ENCODE data around the gene KCNG2. TPM values are rescaled to one million over a fixed set of nuclear protein-coding genes. Genes with fewer than 3 reads are reported as not detected.

Gene KCNG2
- total RNA-seq, 1 donor from 2014 or later, result not detected

GRCh38 chr18:79873449-79874110 lies 75.8 kb downstream of the KCNG2 start:
- Histone ChIP-seq H3K36me3 (no peaks in the 10 kb centered on the region), H3K27ac (no peak overlapping the region), H3F3A (ENCODE audit: low read depth) (peaks cover 3% of the 10 kb centered on the region), H3K79me2 (ENCODE audit: low read depth) (no peaks in the 10 kb centered on the region), H3K4me2 (no peak overlapping the region), H3K4me3 (no peak overlapping the region), H4K20me1 (ENCODE audit: low read depth) (no peaks in the 10 kb centered on the region), H3K27me3 (no peaks in the 10 kb centered on the region), H3K9me3 (ENCODE audit: low read depth) (no peaks in the 10 kb centered on the region), H3K9ac (no peak overlapping the region), H3K4me1 (peaks cover 14% of the 10 kb centered on the region), H2AFZ (replicated peaks) (no peak overlapping the region)
- peaks cover 12% of the 10 kb centered on the region for H3K4me1 Mint-ChIP-seq
- peaks cover 1% of the 10 kb centered on the region for H3K36me3 Mint-ChIP-seq
- H3K27me3 Mint-ChIP-seq (ENCODE audit: insufficient read depth, low read depth), result peaks cover 14% of the 10 kb centered on the region
- DNase-seq (ENCODE audit: low spot score), result no peak
- no peaks in the 10 kb centered on the region for H3K9me3 Mint-ChIP-seq
- no peak overlapping the region for H3K4me3 Mint-ChIP-seq
- no peak for TF ChIP-seq EZH2 (IDR thresholded peaks at IDR 0.05)
- no peak for TF ChIP-seq EZH2phosphoT487 (IDR thresholded peaks at IDR 0.05)
- TF ChIP-seq, protein P1, sequence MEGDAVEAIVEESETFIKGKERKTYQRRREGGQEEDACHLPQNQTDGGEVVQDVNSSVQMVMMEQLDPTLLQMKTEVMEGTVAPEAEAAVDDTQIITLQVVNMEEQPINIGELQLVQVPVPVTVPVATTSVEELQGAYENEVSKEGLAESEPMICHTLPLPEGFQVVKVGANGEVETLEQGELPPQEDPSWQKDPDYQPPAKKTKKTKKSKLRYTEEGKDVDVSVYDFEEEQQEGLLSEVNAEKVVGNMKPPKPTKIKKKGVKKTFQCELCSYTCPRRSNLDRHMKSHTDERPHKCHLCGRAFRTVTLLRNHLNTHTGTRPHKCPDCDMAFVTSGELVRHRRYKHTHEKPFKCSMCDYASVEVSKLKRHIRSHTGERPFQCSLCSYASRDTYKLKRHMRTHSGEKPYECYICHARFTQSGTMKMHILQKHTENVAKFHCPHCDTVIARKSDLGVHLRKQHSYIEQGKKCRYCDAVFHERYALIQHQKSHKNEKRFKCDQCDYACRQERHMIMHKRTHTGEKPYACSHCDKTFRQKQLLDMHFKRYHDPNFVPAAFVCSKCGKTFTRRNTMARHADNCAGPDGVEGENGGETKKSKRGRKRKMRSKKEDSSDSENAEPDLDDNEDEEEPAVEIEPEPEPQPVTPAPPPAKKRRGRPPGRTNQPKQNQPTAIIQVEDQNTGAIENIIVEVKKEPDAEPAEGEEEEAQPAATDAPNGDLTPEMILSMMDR (IDR thresholded peaks at IDR 0.05), result no peak
- H3K27ac Mint-ChIP-seq, result no peak overlapping the region

DNA sequence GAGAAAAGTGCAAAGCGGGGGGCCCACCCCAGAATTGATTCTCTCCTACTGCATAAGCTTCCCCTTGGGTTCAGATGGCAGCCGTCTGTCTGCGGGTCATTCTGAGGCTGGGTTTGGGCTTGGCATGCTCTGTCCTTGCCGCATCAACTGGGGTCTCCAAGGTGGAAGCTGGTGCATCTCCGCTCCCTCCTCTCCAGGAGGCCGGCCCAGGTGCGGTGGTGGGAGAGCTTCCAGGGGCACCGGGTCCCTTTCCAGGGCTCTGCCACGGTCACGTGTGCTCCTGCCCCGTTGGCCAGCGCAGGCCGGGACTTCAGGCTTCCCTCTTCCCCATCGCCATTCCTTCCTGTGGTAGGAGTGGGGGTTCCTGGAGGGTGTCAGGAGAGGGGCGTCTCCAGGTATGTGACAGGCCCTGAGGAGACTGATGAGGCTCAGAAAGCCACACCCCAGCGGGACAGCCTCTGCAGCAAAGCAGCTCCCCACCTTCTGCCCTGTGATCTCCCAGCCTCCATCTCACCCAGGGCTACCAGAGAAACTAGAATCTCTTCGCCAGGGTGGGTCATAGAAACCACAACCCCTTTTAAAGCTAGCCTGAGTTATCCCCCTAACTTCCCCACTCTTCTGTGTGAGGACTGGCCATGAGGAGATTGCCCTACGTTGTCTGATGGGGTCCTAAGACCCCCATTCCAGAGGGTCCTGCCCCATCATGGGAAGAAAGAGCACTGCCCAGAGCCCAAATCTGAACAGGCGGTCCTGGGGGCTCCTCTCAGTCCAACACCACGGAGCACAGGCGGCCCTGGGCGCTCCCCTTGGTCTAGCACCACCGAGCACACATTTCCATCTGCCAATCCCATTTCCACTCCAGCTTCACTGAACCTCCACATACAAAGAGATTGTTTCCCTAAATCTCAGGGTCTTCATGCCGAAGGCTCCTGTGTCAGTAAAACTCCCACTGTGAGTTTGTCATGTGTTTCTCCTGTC lies 77.1 kb downstream of the KCNG2 start:
- Mint-ChIP-seq H3K36me3 (peaks cover 2% of the 10 kb centered on the region), H3K4me3 (no peak overlapping the region), H3K9me3 (no peaks in the 10 kb centered on the region), H3K4me1 (peaks cover 12% of the 10 kb centered on the region), H3K27me3 (ENCODE audit: insufficient read depth, low read depth) (peaks cover 14% of the 10 kb centered on the region), H3K27ac (no peak overlapping the region)
- Histone ChIP-seq H3K4me3 (no peak overlapping the region), H3K4me2 (no peak overlapping the region), H3K27me3 (no peaks in the 10 kb centered on the region), H3K4me1 (peaks cover 14% of the 10 kb centered on the region), H2AFZ (replicated peaks) (no peak overlapping the region), H3K9me3 (ENCODE audit: low read depth) (no peaks in the 10 kb centered on the region), H3K9ac (no peak overlapping the region), H3K27ac (no peak overlapping the region), H3F3A (ENCODE audit: low read depth) (peaks cover 3% of the 10 kb centered on the region), H3K36me3 (no peaks in the 10 kb centered on the region), H3K79me2 (ENCODE audit: low read depth) (no peaks in the 10 kb centered on the region), H4K20me1 (ENCODE audit: low read depth) (no peaks in the 10 kb centered on the region)
- no peak for DNase-seq (ENCODE audit: low spot score)
- TF ChIP-seq EZH2phosphoT487 (IDR thresholded peaks at IDR 0.05) (no peak), EZH2 (IDR thresholded peaks at IDR 0.05) (no peak)
- TF ChIP-seq, protein P1 (IDR thresholded peaks at IDR 0.05), result no peak

DNA sequence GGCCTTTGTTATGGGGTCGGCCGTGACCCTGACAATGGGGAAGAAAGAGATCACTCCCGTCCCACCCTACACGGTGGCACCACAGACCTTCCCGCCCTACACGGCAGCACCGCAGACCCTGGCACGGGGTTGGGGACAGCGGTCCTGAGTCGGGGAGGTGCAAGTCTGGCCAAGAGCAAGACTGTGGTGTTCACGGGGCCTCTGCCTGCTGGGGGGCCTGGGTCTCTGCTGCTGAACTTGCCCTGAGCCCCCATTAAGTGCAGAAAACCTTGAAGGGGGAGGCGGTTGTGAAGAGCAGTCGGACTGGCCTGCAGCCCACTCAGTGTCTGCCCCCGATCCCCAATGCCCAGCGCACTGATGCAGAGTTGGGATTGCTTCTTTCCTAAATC lies 77.8 kb downstream of the KCNG2 start:
- peaks cover 3% of the 10 kb centered on the region for H3F3A ChIP-seq (ENCODE audit: low read depth)
- H3K27me3 Mint-ChIP-seq (ENCODE audit: insufficient read depth, low read depth), result peaks cover 14% of the 10 kb centered on the region
- H3K27me3 ChIP-seq, result no peaks in the 10 kb centered on the region
- peaks cover 2% of the 10 kb centered on the region for H3K36me3 Mint-ChIP-seq
- DNase-seq (ENCODE audit: low spot score), result no peak
- no peaks in the 10 kb centered on the region for H3K9me3 Mint-ChIP-seq
- H3K9ac ChIP-seq, result no peak overlapping the region
- no peaks in the 10 kb centered on the region for H4K20me1 ChIP-seq (ENCODE audit: low read depth)
- H3K4me1 ChIP-seq, result peaks cover 14% of the 10 kb centered on the region
- no peak overlapping the region for H3K4me3 Mint-ChIP-seq
- H2AFZ ChIP-seq (replicated peaks), result no peak overlapping the region
- no peaks in the 10 kb centered on the region for H3K79me2 ChIP-seq (ENCODE audit: low read depth)
- peaks cover 12% of the 10 kb centered on the region for H3K4me1 Mint-ChIP-seq
- no peak for TF ChIP-seq EZH2 (IDR thresholded peaks at IDR 0.05)
- TF ChIP-seq, protein P1 (IDR thresholded peaks at IDR 0.05), result no peak
- TF ChIP-seq EZH2phosphoT487 (IDR thresholded peaks at IDR 0.05), result no peak
- H3K9me3 ChIP-seq (ENCODE audit: low read depth), result no peaks in the 10 kb centered on the region
- no peak overlapping the region for H3K4me3 ChIP-seq
- H3K27ac ChIP-seq, result no peak overlapping the region
- H3K36me3 ChIP-seq, result no peaks in the 10 kb centered on the region
- no peak overlapping the region for H3K27ac Mint-ChIP-seq
- no peak overlapping the region for H3K4me2 ChIP-seq

Measured in neural progenitor cell (in vitro differentiated cells).